K562 (cell line): ENCODE measurements around the gene HIP1R.

ENCODE experiments used
- BRCA1 ChIP-seq, 2 experiments: fragments of 450-650 bp in 1 of 2; sonication (generic) in 1 of 2; formaldehyde crosslinking in 1 of 2; IDR thresholded peaks; 2 replicates each; pipeline versions ENCODE4 v1.5.0 to v1.6.1; 2017 to 2020; ENCODE audit warnings: mild to moderate bottlenecking in 1 of 2, missing genetic modification reagents in 1 of 2
- CREM ChIP-seq: IDR thresholded peaks from 2 replicates; pipeline ENCODE4 v1.6.1; 2014; ENCODE audit warnings: antibody characterized with exemption, low read depth
- E2F3 ChIP-seq: fragments of 250-450 bp; sonication (Bioruptor Pico); IDR thresholded peaks from 2 replicates; pipeline ENCODE4 v1.4.0; 2020; ENCODE audit warnings: mild to moderate bottlenecking
- EHMT2 ChIP-seq: fragments of 450-650 bp; IDR thresholded peaks from 2 replicates; pipeline ENCODE4 v1.6.1; 2018; ENCODE audit warnings: antibody characterized with exemption
- ESRRA ChIP-seq: fragments of 450-650 bp; IDR thresholded peaks from 2 replicates; pipeline ENCODE4 v1.6.1; 2014; ENCODE audit warnings: low read depth, mild to moderate bottlenecking, moderate library complexity, borderline replicate concordance
- IRF2 ChIP-seq: sonication (generic); formaldehyde crosslinking; IDR thresholded peaks from 2 replicates; pipeline ENCODE4 v1.8.1; 2022; ENCODE audit warnings: mild to moderate bottlenecking, missing genetic modification reagents
- MXI1 ChIP-seq: IDR thresholded peaks from 2 replicates; pipeline ENCODE4 v1.6.1; 2011; ENCODE audit warnings: low read depth, mild to moderate bottlenecking, improper control_type of control experiment, low read length
- XRCC3 ChIP-seq: fragments of 450-650 bp; IDR thresholded peaks from 2 replicates; pipeline ENCODE4 v1.6.1; 2017; ENCODE audit warnings: mild to moderate bottlenecking, moderate library complexity
- ZNF133 ChIP-seq: fragments of 250-450 bp; sonication (Bioruptor Pico); IDR thresholded peaks from 2 replicates; pipeline ENCODE4 v1.4.0; 2020; ENCODE audit warnings: mild to moderate bottlenecking
- ZNF766 ChIP-seq: fragments of 200-800 bp; sonication (Bioruptor generic); conservative IDR thresholded peaks from 2 replicates; pipeline ENCODE4 v1.6.1; 2016; ENCODE audit warnings: missing genetic modification characterization, missing compliant biosample characterization
- TF ChIP-seq, protein P1 (sequence below): sonication (generic); formaldehyde crosslinking; IDR thresholded peaks from 2 replicates; pipeline ENCODE4 v1.8.0; 2022; ENCODE audit warnings: missing genetic modification reagents, mild to moderate bottlenecking, moderate library complexity, borderline replicate concordance
- TF ChIP-seq, protein P2 (sequence below): sonication (generic); formaldehyde crosslinking; IDR thresholded peaks from 2 replicates; pipeline ENCODE4 v1.9.0; 2022; ENCODE audit warnings: mild to moderate bottlenecking, missing genetic modification reagents
- TF ChIP-seq, protein P3 (sequence below), 3 experiments: IDR thresholded peaks in 2 of 3; conservative IDR thresholded peaks in 1 of 3; 2 replicates each; pipeline ENCODE4 v1.5.1; 2011 to 2012; ENCODE audit warnings: low read length in 3 of 3, mild to moderate bottlenecking in 3 of 3, control low read depth in 2 of 3, improper control_type of control experiment in 1 of 3, inconsistent platforms in 1 of 3, low read depth in 1 of 3, mixed read lengths in 1 of 3, moderate library complexity in 1 of 3; ENCODE audit not compliant: insufficient read depth in 2 of 3

DNA sequence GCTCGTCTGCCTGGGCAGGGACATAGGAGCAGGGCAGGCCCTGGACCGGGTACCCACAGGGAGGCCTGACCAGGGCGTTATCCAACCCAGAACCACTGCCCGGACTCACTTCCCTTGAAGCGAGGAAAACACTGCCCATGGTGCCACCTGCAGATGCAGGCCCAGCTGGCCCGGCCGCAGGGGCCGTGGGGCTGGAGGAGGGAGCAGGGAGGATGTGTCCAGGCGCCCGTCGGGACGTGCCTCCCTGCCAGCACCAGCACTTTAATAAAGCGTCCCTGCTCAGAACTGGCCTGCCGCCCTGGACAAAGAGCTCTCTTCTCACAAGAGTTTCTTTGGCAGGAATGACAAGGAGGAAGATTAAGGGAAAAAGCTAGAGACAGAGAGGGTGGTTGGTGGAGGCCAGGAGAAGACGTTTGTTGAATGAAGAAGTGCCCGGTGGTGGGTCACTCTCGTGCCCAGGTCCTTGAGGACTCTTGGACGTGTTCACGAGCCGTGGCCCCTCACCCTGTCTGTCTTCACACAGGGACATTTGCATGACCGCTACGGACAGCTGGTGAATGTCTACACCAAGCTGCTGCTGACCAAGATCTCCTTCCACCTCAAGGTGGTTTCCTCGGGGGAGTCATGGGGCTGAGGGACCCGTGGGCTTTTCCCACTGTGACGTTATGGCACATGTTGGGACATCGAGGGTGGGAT lies 14.2 kb downstream of the HIP1R start:
- TF ChIP-seq, protein P1, sequence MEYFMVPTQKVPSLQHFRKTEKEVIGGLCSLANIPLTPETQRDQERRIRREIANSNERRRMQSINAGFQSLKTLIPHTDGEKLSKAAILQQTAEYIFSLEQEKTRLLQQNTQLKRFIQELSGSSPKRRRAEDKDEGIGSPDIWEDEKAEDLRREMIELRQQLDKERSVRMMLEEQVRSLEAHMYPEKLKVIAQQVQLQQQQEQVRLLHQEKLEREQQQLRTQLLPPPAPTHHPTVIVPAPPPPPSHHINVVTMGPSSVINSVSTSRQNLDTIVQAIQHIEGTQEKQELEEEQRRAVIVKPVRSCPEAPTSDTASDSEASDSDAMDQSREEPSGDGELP (CRISPR knock-in tag) = no peak
- TF ChIP-seq, protein P2, sequence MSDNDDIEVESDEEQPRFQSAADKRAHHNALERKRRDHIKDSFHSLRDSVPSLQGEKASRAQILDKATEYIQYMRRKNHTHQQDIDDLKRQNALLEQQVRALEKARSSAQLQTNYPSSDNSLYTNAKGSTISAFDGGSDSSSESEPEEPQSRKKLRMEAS = no peak
- TF ChIP-seq EHMT2 (no peak), ZNF133 (no peak), MXI1 (no peak), CREM (no peak), BRCA1 (IDR thresholded peaks at IDR 0.05) (no peak), BRCA1 (CRISPR knock-in tag; IDR thresholded peaks at IDR 0.05) (no peak), XRCC3 (no peak), ESRRA (no peak), IRF2 (no peak), E2F3 (CRISPR knock-in tag) (no peak), ZNF766 (no peak)
- TF ChIP-seq, protein P3, sequence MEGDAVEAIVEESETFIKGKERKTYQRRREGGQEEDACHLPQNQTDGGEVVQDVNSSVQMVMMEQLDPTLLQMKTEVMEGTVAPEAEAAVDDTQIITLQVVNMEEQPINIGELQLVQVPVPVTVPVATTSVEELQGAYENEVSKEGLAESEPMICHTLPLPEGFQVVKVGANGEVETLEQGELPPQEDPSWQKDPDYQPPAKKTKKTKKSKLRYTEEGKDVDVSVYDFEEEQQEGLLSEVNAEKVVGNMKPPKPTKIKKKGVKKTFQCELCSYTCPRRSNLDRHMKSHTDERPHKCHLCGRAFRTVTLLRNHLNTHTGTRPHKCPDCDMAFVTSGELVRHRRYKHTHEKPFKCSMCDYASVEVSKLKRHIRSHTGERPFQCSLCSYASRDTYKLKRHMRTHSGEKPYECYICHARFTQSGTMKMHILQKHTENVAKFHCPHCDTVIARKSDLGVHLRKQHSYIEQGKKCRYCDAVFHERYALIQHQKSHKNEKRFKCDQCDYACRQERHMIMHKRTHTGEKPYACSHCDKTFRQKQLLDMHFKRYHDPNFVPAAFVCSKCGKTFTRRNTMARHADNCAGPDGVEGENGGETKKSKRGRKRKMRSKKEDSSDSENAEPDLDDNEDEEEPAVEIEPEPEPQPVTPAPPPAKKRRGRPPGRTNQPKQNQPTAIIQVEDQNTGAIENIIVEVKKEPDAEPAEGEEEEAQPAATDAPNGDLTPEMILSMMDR (IDR thresholded peaks at IDR 0.05 in 2 of 3, conservative IDR thresholded peaks at IDR 0.05 in 1 of 3; ENCODE audit: insufficient read depth in 2 of 3, low read depth in 1 of 3, low read length in 3 of 3) = no peak
